Fibroblast of villous mesenchyme (primary cell): ENCODE measurements around the gene RET. TPM values are rescaled to one million over a fixed set of nuclear protein-coding genes. Genes with fewer than 3 reads are reported as not detected.

Source experiments
- DNase-seq: peaks from one replicate; pipeline ENCODE4 v3.0.0-alpha.2; 2010; ENCODE audit warnings: low read depth
- H3K4me3 ChIP-seq: 2 replicates; pipeline ENCODE4 v1.5.1; 2011; ENCODE audit warnings: low read depth, mild to moderate bottlenecking, low read length
- total RNA-seq: library from RNA; depleted of rRNA; stranded (reverse); fragments of >200 nt; gene quantifications from 2 replicates; pipeline ENCODE4 v1.2.3, GENCODE V29; 2012
- TF ChIP-seq, protein P1 (sequence below): IDR thresholded peaks from 2 replicates; pipeline ENCODE4 v1.5.1; 2012; ENCODE audit warnings: low read depth, mild to moderate bottlenecking, low read length; ENCODE audit not compliant: insufficient read depth

RET gene
- total RNA-seq, 1 donor = 0.43 TPM

GRCh38 chr10:43036481-43037428 is 40.1 kb upstream of the RET start:
- H3K4me3 ChIP-seq = no peak overlapping the region
- no peak for DNase-seq
- TF ChIP-seq, protein P1, sequence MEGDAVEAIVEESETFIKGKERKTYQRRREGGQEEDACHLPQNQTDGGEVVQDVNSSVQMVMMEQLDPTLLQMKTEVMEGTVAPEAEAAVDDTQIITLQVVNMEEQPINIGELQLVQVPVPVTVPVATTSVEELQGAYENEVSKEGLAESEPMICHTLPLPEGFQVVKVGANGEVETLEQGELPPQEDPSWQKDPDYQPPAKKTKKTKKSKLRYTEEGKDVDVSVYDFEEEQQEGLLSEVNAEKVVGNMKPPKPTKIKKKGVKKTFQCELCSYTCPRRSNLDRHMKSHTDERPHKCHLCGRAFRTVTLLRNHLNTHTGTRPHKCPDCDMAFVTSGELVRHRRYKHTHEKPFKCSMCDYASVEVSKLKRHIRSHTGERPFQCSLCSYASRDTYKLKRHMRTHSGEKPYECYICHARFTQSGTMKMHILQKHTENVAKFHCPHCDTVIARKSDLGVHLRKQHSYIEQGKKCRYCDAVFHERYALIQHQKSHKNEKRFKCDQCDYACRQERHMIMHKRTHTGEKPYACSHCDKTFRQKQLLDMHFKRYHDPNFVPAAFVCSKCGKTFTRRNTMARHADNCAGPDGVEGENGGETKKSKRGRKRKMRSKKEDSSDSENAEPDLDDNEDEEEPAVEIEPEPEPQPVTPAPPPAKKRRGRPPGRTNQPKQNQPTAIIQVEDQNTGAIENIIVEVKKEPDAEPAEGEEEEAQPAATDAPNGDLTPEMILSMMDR = no peak

GRCh38 chr10:43037440-43037839 is 39.4 kb upstream of the RET start:
- TF ChIP-seq, protein P1 = no peak
- no peak for DNase-seq
- no peak overlapping the region for H3K4me3 ChIP-seq

DNA sequence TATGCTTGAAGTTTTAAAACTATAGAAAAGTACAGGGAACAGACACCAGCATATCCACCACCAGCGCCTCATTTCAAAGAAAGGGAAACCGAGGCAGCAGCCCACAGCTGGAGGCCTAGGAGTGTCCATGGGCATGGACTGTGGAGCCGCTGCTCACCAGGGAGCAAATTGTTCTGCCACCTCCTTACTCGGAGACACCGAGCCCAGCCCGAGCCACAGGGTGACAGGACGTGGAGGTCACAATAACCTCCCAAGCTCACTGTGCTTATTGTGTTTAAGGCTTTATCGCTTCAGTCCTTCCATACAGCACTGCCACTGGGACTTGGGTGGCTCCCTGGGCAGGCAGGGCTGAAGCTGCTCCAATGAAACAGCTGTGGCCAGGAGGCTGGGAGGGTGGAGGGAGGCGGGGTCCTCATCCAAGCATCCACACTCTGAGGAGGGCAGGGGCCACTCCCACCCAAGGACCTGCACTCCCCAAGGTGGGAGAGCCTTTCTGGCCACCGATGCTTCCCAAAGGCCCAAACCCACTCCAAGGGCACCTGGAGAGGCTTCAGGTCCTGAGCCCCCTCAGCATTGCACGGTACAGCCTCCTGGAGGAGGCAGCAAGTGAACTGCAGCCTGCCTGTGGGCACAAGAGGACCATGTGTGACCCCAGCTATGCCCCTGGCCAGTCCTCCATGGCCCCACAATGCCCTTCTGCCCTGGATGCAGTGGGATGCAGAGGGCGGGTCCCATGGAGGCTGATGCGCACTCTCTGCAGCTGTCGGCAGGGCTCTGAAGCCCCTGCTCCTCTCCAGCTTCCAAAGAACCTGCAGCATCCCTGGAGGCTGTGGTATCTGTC is 38.7 kb upstream of the RET start:
- no peak for DNase-seq
- TF ChIP-seq, protein P1 = no peak
- no peak overlapping the region for H3K4me3 ChIP-seq

DNA sequence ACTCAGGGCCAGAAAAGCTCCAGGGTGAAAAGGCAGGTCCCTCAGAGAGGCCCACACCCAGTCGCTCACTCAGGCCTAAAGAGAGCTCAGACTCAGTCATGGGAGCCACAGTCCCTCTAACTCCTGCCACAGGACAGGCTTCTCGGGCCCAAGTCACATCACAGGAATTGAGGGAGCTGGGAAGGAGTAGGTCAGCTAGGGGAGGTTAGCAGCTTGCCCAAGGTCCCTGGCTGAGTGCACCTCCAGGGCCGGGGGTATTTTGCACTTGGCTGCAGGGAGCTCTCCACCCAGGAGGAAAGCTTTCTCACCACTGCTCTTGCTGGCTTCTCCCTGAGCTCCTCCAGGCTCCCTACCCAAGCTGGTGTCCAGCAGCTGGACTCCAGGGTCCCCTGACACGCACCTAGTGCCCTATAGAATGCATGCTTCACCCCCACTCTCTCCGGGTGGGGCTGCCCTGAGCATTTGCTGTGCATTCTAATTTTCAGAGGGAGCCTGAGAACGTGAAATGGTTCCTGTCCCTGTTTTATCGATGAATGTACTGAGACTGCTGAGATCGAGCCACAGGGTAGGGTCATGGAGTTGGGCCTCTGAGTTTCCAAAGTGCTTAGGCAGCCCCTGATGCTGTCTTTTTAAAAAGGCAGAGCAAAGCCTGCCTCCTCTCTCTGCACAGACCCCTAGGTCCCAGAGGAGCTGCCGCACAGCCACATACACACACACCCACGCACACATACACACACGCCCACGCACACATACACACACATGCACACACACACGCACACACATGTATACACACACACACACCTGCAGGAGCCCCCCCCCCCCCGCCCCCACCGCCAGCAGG is 37.9 kb upstream of the RET start:
- TF ChIP-seq, protein P1 = no peak
- no peak overlapping the region for H3K4me3 ChIP-seq
- DNase-seq = no peak

DNA sequence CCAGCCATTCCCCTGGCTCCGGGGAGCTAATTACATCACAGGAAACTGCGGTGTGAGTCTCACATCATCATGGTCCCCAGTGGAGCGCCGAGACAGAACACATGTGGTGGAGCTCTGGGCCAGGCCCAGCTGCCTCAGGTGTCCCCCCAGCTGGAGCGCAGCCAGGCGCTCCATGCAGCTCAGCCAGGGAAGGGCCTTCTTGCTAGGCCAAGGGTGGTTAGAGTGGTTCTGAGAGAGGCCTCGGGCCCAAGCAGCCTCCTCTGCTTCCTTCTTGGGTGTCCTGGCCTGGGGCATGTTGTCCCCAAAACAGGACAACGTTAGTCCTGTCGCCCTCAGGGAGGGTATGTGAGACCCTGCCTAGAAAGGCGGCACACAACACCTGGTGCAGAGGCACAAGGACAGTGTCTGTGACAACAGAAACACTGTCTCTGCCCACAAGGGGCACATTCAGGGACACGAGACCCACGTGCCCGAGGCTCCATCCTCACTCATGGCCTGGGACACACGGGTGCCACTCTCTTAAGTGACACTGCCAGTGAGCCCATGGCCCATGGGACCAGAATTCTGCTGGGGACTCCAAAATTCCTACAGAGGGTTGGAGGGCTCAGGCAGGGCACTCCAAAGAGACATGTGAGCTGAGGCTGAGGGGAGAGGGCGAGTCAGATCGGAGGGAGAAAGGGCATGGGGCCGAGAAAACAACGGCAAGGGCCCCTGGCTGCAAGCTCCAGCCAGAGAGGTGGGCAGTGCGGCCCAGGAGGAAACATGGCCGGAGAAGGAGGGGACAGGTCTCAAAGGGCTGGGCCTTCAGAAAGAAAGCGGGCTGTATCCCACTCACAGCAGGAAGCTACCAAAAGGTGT is 37.0 kb upstream of the RET start:
- TF ChIP-seq, protein P1 = no peak
- no peak for DNase-seq

More for the DNA sequence above, 37.0 kb upstream of the RET start:
- H3K4me3 ChIP-seq = no peak overlapping the region
